HL-60 (cell line): ENCODE measurements around the gene CHAF1A.

Source experiments
- POLR2AphosphoS5 ChIP-seq: IDR thresholded peaks from 2 replicates; pipeline ENCODE4 v1.6.1; 2012; ENCODE audit warnings: low read depth
- TF ChIP-seq, protein P1 (sequence below): IDR thresholded peaks from one replicate; pipeline ENCODE4 v1.5.1; 2011; ENCODE audit warnings: low read length, control low read depth, inconsistent platforms; ENCODE audit not compliant: insufficient read depth

GRCh38 chr19:4380254-4380727 lies 22.1 kb upstream of the CHAF1A start:
- no peak for TF ChIP-seq POLR2AphosphoS5
- TF ChIP-seq, protein P1, sequence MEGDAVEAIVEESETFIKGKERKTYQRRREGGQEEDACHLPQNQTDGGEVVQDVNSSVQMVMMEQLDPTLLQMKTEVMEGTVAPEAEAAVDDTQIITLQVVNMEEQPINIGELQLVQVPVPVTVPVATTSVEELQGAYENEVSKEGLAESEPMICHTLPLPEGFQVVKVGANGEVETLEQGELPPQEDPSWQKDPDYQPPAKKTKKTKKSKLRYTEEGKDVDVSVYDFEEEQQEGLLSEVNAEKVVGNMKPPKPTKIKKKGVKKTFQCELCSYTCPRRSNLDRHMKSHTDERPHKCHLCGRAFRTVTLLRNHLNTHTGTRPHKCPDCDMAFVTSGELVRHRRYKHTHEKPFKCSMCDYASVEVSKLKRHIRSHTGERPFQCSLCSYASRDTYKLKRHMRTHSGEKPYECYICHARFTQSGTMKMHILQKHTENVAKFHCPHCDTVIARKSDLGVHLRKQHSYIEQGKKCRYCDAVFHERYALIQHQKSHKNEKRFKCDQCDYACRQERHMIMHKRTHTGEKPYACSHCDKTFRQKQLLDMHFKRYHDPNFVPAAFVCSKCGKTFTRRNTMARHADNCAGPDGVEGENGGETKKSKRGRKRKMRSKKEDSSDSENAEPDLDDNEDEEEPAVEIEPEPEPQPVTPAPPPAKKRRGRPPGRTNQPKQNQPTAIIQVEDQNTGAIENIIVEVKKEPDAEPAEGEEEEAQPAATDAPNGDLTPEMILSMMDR: no peak
